Measurements from ENCODE around the gene SORCS3. TPM values are rescaled to one million over a fixed set of nuclear protein-coding genes. Genes with fewer than 3 reads are reported as not detected.

SORCS3 gene
- total and polyA plus RNA-seq, 2 of the 4 experiments (the other 2 are of a cell fraction) = not detected

DNA sequence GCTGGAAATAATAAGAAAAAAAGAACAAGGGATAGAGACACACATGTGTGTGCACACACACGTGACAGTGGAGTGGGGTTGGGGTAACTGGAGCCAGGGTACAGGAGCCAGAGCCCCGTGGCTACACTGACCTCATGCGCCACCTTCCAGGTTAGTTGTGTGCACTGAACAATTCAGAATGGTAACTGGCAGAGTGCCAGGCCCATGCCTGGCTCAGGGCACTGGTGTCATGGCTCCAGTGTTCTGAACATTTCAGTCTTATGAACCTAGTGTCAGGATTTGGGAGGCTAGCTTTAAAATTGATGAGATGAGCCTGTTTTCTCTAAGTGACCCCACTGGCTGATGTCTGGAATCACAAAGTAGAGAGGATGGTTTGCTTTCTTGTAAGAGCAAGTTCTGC lies 269.6 kb downstream of the SORCS3 start:
- H4K91ac ChIP-seq (ENCODE audit: insufficient read depth, low read depth, low read length) = no peak overlapping the region
- H3K56ac ChIP-seq (ENCODE audit: extremely low read depth, insufficient read depth, low read length) = no peak overlapping the region
- H4K20me1 ChIP-seq (ENCODE audit: insufficient read depth, low read length) = no peaks in the 10 kb centered on the region
- no peak overlapping the region for H3K18ac ChIP-seq (ENCODE audit: low read depth, low read length)
- no peak overlapping the region for H3K4me2 ChIP-seq (ENCODE audit: low read depth, low read length)
- no peak overlapping the region for H4K8ac ChIP-seq (ENCODE audit: low read depth in 2 of 2, low read length in 2 of 2)
- H4K5ac ChIP-seq (ENCODE audit: low read depth, low read length) = no peak overlapping the region
- BruUV-seq (replicated peaks) = no TSS peak
- no peaks in the 10 kb centered on the region for H3K79me1 ChIP-seq (ENCODE audit: low read depth in 1 of 2, low read length in 2 of 2)
- H2BK5ac ChIP-seq (ENCODE audit: low read depth, low read length, poor library complexity, severe bottlenecking) = no peak overlapping the region
- no peak overlapping the region for H2BK15ac ChIP-seq (ENCODE audit: low read depth, low read length)
- no peak overlapping the region for H3K4ac ChIP-seq (ENCODE audit: low read depth, low read length)
- H2AK9ac ChIP-seq (replicated peaks; ENCODE audit: low read depth, low read length, poor library complexity) = no peak overlapping the region
- no peak for TF ChIP-seq MAZ (IDR thresholded peaks at IDR 0.05; ENCODE audit: borderline replicate concordance, low read depth, low read length)
- TF ChIP-seq CHD1 (IDR thresholded peaks at IDR 0.05; ENCODE audit: low read depth, low read length) = no peak
- TF ChIP-seq, protein P1, sequence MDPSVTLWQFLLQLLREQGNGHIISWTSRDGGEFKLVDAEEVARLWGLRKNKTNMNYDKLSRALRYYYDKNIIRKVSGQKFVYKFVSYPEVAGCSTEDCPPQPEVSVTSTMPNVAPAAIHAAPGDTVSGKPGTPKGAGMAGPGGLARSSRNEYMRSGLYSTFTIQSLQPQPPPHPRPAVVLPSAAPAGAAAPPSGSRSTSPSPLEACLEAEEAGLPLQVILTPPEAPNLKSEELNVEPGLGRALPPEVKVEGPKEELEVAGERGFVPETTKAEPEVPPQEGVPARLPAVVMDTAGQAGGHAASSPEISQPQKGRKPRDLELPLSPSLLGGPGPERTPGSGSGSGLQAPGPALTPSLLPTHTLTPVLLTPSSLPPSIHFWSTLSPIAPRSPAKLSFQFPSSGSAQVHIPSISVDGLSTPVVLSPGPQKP (IDR thresholded peaks at IDR 0.05; ENCODE audit: borderline replicate concordance, low read depth, low read length) = no peak
- no peak for TF ChIP-seq CEBPB (IDR thresholded peaks at IDR 0.05; ENCODE audit: low read depth, low read length)
- TF ChIP-seq, protein P2, sequence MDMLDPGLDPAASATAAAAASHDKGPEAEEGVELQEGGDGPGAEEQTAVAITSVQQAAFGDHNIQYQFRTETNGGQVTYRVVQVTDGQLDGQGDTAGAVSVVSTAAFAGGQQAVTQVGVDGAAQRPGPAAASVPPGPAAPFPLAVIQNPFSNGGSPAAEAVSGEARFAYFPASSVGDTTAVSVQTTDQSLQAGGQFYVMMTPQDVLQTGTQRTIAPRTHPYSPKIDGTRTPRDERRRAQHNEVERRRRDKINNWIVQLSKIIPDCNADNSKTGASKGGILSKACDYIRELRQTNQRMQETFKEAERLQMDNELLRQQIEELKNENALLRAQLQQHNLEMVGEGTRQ (IDR thresholded peaks at IDR 0.05; ENCODE audit: low read depth, low read length) = no peak
- no peak for TF ChIP-seq NFE2L2 (IDR thresholded peaks at IDR 0.05; ENCODE audit: low read depth, low read length)
- no peak for TF ChIP-seq POLR2A (IDR thresholded peaks at IDR 0.05; ENCODE audit: low read depth, low read length)
- no peak for TF ChIP-seq RAD21 (IDR thresholded peaks at IDR 0.05; ENCODE audit: low read length)
- no peak for TF ChIP-seq MXI1 (IDR thresholded peaks at IDR 0.05; ENCODE audit: borderline replicate concordance, low read depth, low read length)
- TF ChIP-seq MAFK (IDR thresholded peaks at IDR 0.05; ENCODE audit: low read depth, low read length) = no peak
- TF ChIP-seq FOS (IDR thresholded peaks at IDR 0.05; ENCODE audit: low read depth, low read length) = no peak
- TF ChIP-seq RCOR1 (IDR thresholded peaks at IDR 0.05; ENCODE audit: insufficient replicate concordance, low read length) = no peak
- TF ChIP-seq, protein P3, sequence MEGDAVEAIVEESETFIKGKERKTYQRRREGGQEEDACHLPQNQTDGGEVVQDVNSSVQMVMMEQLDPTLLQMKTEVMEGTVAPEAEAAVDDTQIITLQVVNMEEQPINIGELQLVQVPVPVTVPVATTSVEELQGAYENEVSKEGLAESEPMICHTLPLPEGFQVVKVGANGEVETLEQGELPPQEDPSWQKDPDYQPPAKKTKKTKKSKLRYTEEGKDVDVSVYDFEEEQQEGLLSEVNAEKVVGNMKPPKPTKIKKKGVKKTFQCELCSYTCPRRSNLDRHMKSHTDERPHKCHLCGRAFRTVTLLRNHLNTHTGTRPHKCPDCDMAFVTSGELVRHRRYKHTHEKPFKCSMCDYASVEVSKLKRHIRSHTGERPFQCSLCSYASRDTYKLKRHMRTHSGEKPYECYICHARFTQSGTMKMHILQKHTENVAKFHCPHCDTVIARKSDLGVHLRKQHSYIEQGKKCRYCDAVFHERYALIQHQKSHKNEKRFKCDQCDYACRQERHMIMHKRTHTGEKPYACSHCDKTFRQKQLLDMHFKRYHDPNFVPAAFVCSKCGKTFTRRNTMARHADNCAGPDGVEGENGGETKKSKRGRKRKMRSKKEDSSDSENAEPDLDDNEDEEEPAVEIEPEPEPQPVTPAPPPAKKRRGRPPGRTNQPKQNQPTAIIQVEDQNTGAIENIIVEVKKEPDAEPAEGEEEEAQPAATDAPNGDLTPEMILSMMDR (conservative IDR thresholded peaks at IDR 0.05; ENCODE audit: low read depth, low read length) = no peak
- TF ChIP-seq SMC3 (IDR thresholded peaks at IDR 0.05; ENCODE audit: low read depth, low read length) = no peak
- TF ChIP-seq BHLHE40 (IDR thresholded peaks at IDR 0.05; ENCODE audit: low read depth, low read length) = no peak
- no peak for TF ChIP-seq RFX5 (IDR thresholded peaks at IDR 0.05; ENCODE audit: low read depth, low read length)
- POLR2A ChIA-PET (ENCODE audit: unreplicated experiment) = no interaction called here
- no peaks in the 10 kb centered on the region for H3K36me3 ChIP-seq (ENCODE audit: control insufficient read depth, insufficient read depth, low read length)
- CTCF ChIA-PET = no interaction called here
- H3K9me1 ChIP-seq (ENCODE audit: insufficient read depth, low read length) = no peaks in the 10 kb centered on the region
- WGBS, 2 experiments (ENCODE audit: extremely low coverage in 2 of 2, insufficient read length in 1 of 2) = 33% methylated on average over 1 of the region's 3 CpGs; no CpG with 5 or more reads in 1 of the 2 experiments
- dilution Hi-C loops (cut with HindIII; ENCODE audit: low sequenced_read_pairs, unreplicated experiment) = no loop called here
- no peak overlapping the region for H2BK20ac ChIP-seq (ENCODE audit: low read depth, low read length)
- H3K9ac ChIP-seq (ENCODE audit: low read depth, low read length) = no peak overlapping the region
- H3K27me3 ChIP-seq (ENCODE audit: control insufficient read depth, insufficient read depth, low read length) = no peaks in the 10 kb centered on the region
- in situ Hi-C loops (cut with MboI; ENCODE audit: low sequenced_read_pairs) = no loop called here
- ATAC-seq (ENCODE audit: low read depth) (no peak), DNase-seq (no peak)
- H3K4me3 ChIP-seq (ENCODE audit: insufficient read depth, low read depth, low read length) = no peak overlapping the region
- no peak overlapping the region for H2AFZ ChIP-seq (replicated peaks; ENCODE audit: low read length, poor library complexity)
- intact Hi-C loops (cut with micrococcal nuclease) = no loop called here
- no peak overlapping the region for H3K23ac ChIP-seq (ENCODE audit: low read depth, low read length)
- H2BK120ac ChIP-seq (ENCODE audit: low read depth, low read length) = no peak overlapping the region
- no peak overlapping the region for H3K27ac ChIP-seq (ENCODE audit: insufficient read depth, low read length)
- H3K14ac ChIP-seq (replicated peaks; ENCODE audit: low read depth, low read length) = no peak overlapping the region
- peaks cover 23% of the 10 kb centered on the region for H3K9me3 ChIP-seq (ENCODE audit: control insufficient read depth, insufficient read depth, low read length)
- no peak overlapping the region for H2AK5ac ChIP-seq (ENCODE audit: low read depth, low read length)
- H3K4me1 ChIP-seq (ENCODE audit: control insufficient read depth, insufficient read depth, low read length) = no peaks in the 10 kb centered on the region

Measured in IMR-90 (cell line).